Measurements from ENCODE around the gene SRSF7.
"Not testable (repeated sequence)": the region's sequence is repeated elsewhere in the genome, so short reads cannot be mapped to it uniquely, and the experiment has no call there.

DNA sequence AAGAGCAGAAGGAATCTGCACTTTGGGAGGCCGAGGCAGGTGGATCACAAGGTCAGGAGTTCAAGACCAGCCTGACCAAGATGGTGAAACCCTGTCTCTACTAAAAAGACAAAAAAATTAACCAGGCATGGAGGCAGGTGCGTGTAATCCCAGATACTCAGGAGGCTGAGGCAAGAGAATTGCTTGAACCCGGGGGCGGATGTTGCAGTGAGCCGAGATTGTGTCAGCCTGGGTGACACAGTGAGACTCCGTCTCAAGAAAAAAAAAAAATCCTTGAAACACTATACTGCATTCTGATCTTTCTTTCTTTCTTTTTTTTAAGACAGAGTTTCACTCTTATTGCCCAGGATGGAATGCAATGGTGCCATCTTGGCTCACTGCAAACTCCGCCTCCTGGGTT, 43.9 kb upstream of the SRSF7 start:
- TF ChIP-seq, protein P1, sequence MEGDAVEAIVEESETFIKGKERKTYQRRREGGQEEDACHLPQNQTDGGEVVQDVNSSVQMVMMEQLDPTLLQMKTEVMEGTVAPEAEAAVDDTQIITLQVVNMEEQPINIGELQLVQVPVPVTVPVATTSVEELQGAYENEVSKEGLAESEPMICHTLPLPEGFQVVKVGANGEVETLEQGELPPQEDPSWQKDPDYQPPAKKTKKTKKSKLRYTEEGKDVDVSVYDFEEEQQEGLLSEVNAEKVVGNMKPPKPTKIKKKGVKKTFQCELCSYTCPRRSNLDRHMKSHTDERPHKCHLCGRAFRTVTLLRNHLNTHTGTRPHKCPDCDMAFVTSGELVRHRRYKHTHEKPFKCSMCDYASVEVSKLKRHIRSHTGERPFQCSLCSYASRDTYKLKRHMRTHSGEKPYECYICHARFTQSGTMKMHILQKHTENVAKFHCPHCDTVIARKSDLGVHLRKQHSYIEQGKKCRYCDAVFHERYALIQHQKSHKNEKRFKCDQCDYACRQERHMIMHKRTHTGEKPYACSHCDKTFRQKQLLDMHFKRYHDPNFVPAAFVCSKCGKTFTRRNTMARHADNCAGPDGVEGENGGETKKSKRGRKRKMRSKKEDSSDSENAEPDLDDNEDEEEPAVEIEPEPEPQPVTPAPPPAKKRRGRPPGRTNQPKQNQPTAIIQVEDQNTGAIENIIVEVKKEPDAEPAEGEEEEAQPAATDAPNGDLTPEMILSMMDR (IDR thresholded peaks at IDR 0.05), result not testable (repeated sequence)
- not testable (repeated sequence) for TF ChIP-seq POLR2A (IDR thresholded peaks at IDR 0.05)
